Stimulated activated CD4-positive, alpha-beta T cell treated with anti-CD3 and anti-CD28 coated beads, Interleukin-2, amount 100 ng/mL, for 24 hours (primary cell): ENCODE data around the gene IKBKE.
A peak's percentile ranks its signal among the peaks of the same experiment; 100 is the strongest.

ENCODE experiments used
- DNase-seq, 2 donors: peaks; one replicate each; pipeline ENCODE4 v3.0.0-alpha.2; 2020

The IKBKE gene

GRCh38 chr1:206469933-206470691 lies at the start of gene IKBKE:
TSS of gene IKBKE (plus strand) at chr1:206470476. CDS start at chr1:206473228, 2,752 bp downstream.
- peak; percentile 53 to 54 for DNase-seq

GRCh38 chr1:206421616-206422340 lies 48.5 kb upstream of the IKBKE start:
- no peak for DNase-seq

GRCh38 chr1:206422525-206422924 lies 47.8 kb upstream of the IKBKE start:
- no peak for DNase-seq

GRCh38 chr1:206427291-206427690 lies 43.0 kb upstream of the IKBKE start:
- DNase-seq, result no peak

DNA sequence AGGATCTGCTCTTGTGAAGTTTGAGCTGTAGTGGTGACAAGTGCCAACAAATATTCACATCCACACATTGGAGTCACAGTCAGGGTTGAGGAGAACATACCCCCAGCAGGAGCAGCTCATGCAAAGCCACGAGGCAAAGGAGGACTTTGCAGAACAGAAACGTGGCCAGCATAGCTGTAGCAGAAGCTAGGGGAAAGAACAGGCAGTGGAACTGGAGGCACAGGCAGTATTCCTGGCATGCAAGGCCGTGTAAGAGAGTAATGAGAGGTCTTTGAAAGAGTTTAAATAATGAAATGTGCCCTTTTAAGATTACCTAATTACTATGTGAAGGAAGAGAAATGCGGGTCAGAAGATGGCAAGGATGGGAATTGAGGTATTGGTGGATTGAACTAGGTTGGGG lies 40.9 kb upstream of the IKBKE start:
- DNase-seq, result no peak

- no peak for DNase-seq
Observed at GRCh38 chr1:206430031-206430983, 40.0 kb upstream of the IKBKE start.

- DNase-seq, result no peak
Observed at GRCh38 chr1:206435445-206435844, 34.8 kb upstream of the IKBKE start.

GRCh38 chr1:206438554-206438953 lies 31.7 kb upstream of the IKBKE start:
- no peak for DNase-seq

DNA sequence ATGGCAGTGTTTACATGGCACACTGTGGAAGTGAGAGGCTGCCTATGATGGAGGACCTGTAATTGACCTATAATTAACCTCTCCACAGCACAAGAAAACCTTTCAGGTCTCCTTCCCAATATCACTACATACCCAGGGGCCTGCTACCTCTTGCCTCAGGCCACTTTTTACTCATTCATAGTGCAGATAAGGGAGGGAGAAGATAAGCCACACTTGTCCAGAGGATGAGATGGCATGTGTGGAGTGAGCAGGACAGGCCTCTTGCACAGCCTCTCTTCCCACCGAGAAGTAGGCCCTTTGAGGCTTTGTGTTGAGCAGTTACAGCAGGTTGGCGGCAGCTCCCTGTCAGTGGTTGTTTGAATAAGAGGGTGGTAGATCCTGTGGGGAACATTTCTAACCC lies 31.1 kb upstream of the IKBKE start:
- no peak for DNase-seq

- no peak for DNase-seq
Observed at GRCh38 chr1:206441336-206441967, 28.8 kb upstream of the IKBKE start.

GRCh38 chr1:206442101-206442500 lies 28.2 kb upstream of the IKBKE start:
- peak in 1 of 2 donors; percentile 20 for DNase-seq

DNA sequence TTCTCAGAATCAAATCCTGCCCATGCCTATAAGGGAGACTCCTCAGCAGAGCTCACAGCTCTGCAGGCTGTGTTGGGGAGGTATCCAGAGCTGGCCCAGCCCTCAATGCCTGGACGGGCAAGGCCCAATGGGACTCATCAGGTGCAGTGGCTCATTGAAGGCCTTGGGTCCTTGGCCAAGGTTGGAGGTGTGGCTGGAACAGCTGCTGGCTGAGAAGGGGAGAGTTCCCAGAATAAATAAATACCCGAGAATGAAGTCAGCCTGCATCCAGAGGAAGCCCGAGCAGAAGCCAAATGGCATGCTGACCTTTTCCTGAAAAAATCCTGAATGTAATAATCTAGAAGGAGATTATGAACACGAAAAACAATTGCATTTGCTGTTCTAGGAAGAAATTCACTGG lies 25.2 kb upstream of the IKBKE start:
- DNase-seq, result no peak

- DNase-seq, result no peak
Observed at GRCh38 chr1:206445911-206446356, 24.3 kb upstream of the IKBKE start.

GRCh38 chr1:206446688-206447421 lies 23.4 kb upstream of the IKBKE start:
- no peak for DNase-seq

DNA sequence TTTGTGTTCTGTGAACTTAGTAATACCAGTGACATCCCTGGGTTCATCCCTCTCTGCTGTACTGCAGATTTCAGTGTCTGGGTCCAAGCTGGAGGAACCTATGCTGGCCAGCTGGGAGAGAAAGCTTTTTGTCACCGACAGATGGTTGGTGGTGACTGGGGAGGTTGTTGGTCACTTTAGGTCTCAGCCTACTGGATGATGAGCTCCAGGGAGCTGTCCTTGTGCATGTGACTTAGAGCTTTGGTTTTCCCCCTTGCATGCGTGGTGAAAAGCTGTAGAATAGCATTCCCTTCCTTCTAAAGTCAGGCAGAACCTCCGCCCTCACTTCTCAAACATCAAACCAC lies 22.9 kb upstream of the IKBKE start:
- DNase-seq, result no peak

DNA sequence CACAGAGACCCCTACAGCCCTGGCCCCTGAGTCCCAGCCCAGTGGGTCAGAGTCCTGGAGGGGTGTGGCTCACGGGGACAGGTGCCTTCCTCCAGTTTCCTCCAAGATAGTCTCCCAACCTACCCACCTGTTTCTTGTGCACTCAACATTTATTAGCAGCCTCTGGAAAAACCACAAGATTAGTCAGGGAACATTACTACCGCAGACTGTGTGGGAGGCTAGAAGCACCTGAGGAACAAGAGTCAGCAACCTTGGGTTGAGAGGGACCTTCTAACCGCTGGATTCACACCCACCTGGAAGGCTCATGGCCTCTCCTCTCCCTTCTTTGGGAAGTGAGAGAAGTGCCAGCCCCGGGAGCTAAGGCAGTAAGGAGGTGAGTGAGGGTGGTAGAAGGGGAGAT lies 22.5 kb upstream of the IKBKE start:
- no peak for DNase-seq

DNA sequence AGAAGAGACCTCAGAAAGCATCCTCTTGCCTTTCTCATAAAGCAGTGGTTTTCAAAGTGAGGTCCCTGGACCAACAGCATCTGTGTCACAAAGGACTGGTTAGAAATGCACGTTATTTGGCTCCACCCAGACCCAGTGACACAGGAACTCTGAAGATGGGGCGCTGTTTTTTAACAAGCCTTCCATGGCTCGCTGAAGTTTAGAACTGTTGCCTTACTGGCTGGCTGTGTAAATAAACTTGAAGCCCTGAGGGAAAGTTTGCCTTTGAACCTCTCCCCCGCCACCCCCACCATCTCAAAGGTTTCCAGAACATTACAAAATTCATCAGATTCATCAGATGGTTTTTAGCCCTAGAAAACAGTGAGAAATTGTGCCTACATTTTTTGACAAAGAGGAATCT lies 21.8 kb upstream of the IKBKE start:
- DNase-seq, result no peak

- no peak for DNase-seq
Observed at GRCh38 chr1:206449565-206449964, 20.7 kb upstream of the IKBKE start.

DNA sequence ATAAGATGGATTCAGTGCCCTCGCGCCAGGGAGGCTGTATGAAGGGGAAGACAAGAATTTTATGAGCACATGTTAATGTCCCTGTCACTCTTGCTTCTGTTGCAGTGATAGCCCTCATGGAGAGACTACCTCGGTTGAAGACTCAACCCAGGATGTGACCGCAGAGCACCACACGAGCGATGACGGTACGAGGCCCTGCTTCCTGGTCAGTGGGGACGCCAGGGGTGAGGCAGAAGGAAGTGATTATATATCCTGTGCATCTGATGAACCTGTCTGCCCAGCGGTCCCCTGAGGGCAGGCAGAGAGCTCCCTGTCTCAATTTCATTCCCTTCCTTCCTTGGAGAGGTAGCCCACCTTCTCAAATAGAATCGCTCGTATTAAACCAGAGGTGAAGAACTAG lies 20.0 kb upstream of the IKBKE start:
- DNase-seq, result no peak

DNA sequence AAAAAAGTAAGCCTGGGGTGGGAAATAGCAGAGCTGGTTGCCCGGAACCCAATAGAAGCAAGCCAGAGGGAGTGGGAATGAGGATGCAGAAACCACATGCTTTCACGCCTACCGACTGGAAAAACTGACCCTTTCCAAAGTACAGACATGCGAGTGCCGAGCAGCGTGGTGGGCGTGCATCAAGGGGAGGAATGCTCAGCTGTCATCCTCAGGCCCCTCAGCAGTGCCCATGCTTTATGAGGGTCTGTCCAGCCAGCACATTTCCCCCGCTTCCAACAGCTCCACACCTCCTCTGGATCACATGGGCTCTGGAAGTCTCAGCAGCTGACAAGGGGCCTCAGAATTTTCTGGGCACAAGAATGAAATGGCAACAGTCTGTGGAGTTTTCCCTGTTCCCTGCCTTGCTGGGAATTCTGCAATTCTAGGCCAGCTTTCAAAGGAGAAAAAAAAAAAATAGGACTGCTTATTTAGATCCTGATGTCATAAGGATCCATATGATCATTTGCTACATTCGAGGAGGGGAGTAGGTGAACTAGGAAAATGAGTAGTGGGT lies 19.1 kb upstream of the IKBKE start:
- DNase-seq, result no peak

DNA sequence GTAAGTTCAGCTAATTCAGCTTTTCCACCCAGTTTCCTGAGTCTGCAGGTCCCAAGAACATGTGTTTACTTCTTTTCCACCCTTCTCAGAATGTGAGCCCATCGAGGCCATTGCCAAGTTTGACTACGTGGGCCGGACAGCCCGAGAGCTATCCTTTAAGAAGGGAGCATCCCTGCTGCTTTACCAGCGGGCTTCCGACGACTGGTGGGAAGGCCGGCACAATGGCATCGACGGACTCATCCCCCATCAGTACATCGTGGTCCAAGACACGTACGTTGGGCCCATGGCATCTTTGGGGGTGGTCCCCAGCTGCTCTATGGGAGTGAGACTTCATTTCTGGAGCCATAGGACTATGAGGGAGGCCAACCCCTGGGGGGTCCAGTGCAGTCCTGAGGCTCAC lies 17.2 kb upstream of the IKBKE start:
- no peak for DNase-seq

DNA sequence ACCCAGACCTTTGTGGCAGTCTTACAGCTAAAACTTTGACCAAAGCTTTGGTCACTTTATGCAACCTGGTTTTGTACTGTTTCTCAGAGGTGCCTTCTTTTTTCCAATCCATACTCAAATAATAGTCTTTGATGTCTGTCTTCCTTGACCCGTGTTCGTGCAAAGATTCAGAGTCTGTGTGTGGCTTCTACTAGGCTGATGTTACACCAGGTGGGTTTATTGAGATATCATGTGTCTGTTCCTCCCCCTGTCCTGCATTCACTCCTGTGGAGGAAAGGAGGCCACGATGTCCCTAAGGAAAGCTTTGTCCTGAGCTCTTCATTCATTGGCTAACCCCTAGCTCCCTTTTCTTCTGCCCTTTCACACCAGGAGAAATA lies 15.0 kb upstream of the IKBKE start:
- no peak for DNase-seq
